Hepatocyte (in vitro differentiated cells): Measurements from ENCODE around the gene TYSND1.

Experiments used
- EZH2 ChIP-seq: fragments of 200-600 bp; sonication (generic); IDR thresholded peaks from 2 replicates; pipeline ENCODE4 v1.6.1; 2016; ENCODE audit warnings: antibody characterized with exemption, mild to moderate bottlenecking, borderline replicate concordance
- TF ChIP-seq, protein P1 (sequence below): fragments of 200-600 bp; sonication (generic); IDR thresholded peaks from 2 replicates; pipeline ENCODE4 v1.5.1; 2016; ENCODE audit warnings: antibody characterized with exemption, mild to moderate bottlenecking; ENCODE audit not compliant: poor library complexity

- TF ChIP-seq, protein P1, sequence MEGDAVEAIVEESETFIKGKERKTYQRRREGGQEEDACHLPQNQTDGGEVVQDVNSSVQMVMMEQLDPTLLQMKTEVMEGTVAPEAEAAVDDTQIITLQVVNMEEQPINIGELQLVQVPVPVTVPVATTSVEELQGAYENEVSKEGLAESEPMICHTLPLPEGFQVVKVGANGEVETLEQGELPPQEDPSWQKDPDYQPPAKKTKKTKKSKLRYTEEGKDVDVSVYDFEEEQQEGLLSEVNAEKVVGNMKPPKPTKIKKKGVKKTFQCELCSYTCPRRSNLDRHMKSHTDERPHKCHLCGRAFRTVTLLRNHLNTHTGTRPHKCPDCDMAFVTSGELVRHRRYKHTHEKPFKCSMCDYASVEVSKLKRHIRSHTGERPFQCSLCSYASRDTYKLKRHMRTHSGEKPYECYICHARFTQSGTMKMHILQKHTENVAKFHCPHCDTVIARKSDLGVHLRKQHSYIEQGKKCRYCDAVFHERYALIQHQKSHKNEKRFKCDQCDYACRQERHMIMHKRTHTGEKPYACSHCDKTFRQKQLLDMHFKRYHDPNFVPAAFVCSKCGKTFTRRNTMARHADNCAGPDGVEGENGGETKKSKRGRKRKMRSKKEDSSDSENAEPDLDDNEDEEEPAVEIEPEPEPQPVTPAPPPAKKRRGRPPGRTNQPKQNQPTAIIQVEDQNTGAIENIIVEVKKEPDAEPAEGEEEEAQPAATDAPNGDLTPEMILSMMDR, result no peak
- TF ChIP-seq EZH2, result no peak
These were observed 29.0 kb upstream of the TYSND1 start for GRCh38 chr10:70175516-70175915.
